Spleen (tissue), 7 donors: ENCODE measurements around the gene USP6NL.

Experiments
- CTCF ChIP-seq, 11 experiments: fragments of 200-600 bp in 7 of 11; fragments of 450-650 bp in 4 of 11; sonication (generic) in 4 of 11; IDR thresholded peaks in 8 of 11; conservative IDR thresholded peaks in 3 of 11; 1 replicate in 7 of 11; 2 replicates in 4 of 11; pipeline versions ENCODE4 v1.4.0 to v1.8.0; 2016 to 2021; ENCODE audit warnings: antibody characterized with exemption in 11 of 11, inconsistent platforms in 4 of 11, mild to moderate bottlenecking in 1 of 11
- POLR2A ChIP-seq, 3 donors: fragments of 450-650 bp; IDR thresholded peaks; one replicate each; pipeline ENCODE4 v1.5.1; 2017; ENCODE audit warnings: antibody characterized with exemption in 3 of 3, mild to moderate bottlenecking in 1 of 3
- donor health status: DM: no; HTN: no; CAD: no; lungs with moderate emphysema.
- donor health status: DM: no; HTN: no; CAD: no.
- donor health status: DM: no; HTN: no; CAD: no.

GRCh38 chr10:11636697-11637303 lies 25.4 kb upstream of the USP6NL start:
- TF ChIP-seq POLR2A (IDR thresholded peaks at IDR 0.05) (no peak), CTCF (IDR thresholded peaks at IDR 0.05 in 8 of 11, conservative IDR thresholded peaks at IDR 0.05 in 3 of 11) (no peak)
